RCC 7860 (cell line): ENCODE data around the gene EGFL7.

Source experiments
- DNase-seq: peaks from one replicate; pipeline ENCODE4 v3.0.0-alpha.2; 2015; ENCODE audit warnings: low spot score
- FAIRE-seq: peaks from 2 replicates; lab custom pipeline; 2012; peaks lifted over from hg19 to GRCh38; lab: Jason Lieb, UNC

Gene EGFL7

DNA sequence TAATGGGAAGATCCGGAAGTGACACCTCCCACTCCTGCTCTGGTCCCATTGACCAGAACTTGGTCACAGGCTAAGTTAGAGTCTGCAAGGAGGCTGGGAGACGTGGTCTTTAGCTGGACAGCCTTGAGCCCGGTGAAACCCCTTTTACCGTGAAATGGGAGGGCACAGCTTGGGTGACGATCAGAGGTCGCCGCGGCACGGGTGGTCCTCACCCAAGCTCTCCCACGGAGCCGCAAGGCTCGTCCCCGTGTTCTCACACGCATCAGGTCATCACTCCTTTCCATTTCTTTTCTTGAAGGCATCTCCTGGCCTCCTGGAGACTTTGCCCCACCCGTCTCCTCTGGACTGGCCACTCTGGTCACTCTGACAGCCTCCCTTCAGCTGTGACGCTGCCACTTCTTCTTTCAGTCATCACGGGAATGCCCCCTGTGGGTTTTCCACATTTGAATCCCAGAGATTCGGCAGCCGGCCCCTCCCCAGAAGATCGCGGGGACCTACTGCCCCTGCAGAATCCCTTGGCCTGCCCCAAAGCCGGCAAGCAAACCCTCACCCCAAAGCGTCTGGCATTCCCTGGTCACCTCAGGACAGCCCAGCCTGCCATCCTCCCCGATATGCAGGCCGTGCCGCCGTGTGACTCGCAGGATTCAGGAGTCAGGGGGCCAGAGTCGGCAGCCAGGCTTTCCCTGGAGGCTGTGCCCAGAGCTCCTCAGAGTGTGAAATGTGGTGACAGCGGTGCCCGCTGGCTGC lies 18.9 kb upstream of the EGFL7 start:
- FAIRE-seq (no peak), DNase-seq (no peak)

GRCh38 chr9:136644343-136644592 lies 18.4 kb upstream of the EGFL7 start:
- no peak for FAIRE-seq
- DNase-seq, result no peak

DNA sequence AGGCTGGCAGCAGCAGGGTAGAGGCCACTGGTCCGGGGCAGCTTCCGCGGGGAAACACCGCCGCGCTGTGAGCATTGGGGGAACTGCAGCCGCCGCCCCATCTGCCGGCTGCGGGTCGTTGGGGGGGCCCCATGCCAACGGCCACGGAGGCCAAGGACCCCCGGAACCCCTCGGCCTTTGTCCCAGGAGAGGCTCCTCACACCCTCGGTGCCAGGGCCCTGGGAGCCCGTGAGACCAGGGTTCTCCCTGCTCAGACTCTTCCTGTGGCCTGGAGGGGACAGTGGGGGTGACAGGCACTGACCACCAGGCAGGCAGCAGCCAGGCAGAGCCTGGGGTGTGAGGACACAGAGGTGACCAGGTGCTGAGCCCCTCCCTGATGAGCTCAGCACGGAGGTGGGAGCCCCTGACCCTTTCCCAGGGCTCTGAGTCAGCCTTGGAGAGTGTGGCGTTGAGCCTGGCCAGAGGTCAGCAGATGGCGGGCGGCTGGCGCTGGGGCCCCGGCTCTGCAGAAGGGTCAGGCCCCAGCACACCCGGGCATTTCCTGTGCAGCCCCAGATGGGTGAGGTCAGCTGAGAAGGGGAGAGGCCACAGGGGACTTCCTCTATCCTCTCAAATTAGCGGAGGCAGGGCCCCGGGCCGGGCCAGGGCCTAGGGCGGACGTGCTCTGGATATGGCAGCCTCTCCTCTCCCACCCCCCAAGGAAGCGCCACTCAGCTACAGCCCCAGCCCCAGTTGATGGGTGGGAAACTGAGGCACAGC lies 17.9 kb upstream of the EGFL7 start:
- DNase-seq, result peak; percentile 60
- FAIRE-seq, result no peak

- DNase-seq (no peak), FAIRE-seq (no peak)
These were observed 17.3 kb upstream of the EGFL7 start for GRCh38 chr9:136645352-136645902.

- DNase-seq (no peak), FAIRE-seq (no peak)
These were observed 16.6 kb upstream of the EGFL7 start for GRCh38 chr9:136645903-136646754.

GRCh38 chr9:136646827-136647711 lies 15.6 kb upstream of the EGFL7 start:
- DNase-seq, result no peak
- FAIRE-seq, result no peak

DNA sequence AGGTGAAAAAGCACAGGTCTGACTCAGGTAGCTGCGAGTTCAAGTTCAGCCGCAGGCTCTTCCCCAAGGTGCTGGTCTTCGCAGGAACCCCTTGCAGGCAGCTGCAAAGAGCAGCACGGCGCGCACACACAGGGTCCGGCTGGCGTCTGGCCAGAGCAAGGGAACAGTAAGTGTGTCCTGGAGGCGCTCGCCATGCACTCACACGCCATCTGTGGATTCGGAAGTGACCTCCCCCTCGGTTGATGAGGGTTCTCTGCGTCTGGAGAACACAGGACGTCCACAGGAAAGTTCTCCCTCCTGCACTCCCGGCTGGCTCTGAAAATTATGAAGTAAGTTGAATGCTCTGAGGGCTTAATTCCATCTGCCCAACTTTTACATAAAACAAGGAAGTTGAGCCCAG lies 14.0 kb upstream of the EGFL7 start:
- FAIRE-seq (no peak), DNase-seq (no peak)

- FAIRE-seq, result no peak
- no peak for DNase-seq
These were observed 12.7 kb upstream of the EGFL7 start for GRCh38 chr9:136650021-136650420.

GRCh38 chr9:136650648-136651047 lies 12.1 kb upstream of the EGFL7 start:
- DNase-seq, result no peak
- FAIRE-seq, result no peak

GRCh38 chr9:136651860-136652259 lies 10.9 kb upstream of the EGFL7 start:
- no peak for DNase-seq
- no peak for FAIRE-seq

DNA sequence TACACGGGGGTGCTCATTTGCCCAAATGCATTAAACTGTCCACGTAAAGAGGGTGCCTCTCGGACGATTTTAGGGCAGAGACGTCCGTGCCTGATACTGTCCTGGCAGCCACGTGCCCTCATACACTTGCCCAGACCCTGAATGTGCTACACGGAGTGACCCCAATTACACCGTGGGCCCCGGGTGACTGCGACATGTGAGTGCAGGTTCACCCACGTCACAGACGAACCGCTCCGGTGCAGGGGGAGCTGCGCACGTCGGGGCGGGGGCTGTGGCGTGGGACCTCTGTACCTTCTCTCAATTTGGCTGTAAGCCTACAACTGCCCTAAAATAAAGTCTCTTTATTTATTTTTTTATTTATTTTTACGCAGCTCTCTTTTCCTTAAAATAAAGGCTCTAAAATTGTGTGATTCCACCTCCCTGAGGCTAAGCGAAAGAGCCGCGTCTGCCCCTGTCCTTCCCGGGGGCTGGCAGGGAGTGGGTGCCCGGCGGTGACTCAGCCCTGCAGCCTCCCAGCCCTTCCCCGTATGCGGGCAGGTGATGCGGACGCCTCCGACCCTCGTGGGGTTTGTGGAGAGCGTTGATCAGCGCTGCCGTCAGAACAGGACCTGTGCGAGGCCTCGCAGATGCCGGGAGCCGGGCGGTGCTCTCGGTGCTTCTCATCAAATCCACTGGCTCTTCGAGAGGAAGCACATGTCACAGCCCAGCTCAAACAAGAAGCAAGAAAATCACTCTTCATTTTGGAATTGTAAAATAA lies 9.2 kb upstream of the EGFL7 start:
- DNase-seq, result no peak
- no peak for FAIRE-seq

DNA sequence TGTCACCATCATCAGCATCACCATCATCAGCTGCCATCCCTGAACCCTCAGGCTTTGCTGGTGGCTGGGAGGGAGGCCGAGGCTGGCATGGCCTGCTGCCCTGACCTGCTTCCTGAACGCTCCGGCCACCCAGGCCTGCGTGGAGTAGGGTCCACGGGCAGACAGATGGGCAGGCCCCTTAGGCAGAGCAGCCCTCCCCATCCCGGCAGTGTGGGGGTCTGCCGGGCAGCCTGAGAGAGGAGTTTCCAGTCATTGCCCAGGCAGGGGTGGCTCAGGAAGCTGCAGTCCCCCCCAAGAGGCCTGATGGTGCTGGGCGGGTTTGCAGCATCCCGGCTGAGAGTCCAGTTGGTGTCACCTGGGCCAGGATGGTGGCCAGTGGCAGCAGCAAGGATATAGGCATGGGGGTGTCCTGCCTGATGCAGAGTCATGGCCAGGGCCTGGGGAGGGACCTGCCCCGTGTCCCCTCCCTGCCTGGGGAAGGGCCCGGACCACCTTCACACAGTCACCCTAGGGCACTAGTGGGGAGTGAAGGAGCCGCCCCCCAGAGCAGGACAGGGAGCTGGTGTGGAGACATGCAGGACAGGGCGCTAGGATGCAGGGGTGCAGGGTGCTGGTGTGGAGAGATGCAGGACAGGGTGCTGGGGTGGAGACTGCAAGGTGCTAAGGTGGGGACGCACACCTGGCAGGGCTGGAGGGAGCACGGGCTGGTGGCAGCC lies 7.7 kb upstream of the EGFL7 start:
- FAIRE-seq (no peak), DNase-seq (no peak)

DNA sequence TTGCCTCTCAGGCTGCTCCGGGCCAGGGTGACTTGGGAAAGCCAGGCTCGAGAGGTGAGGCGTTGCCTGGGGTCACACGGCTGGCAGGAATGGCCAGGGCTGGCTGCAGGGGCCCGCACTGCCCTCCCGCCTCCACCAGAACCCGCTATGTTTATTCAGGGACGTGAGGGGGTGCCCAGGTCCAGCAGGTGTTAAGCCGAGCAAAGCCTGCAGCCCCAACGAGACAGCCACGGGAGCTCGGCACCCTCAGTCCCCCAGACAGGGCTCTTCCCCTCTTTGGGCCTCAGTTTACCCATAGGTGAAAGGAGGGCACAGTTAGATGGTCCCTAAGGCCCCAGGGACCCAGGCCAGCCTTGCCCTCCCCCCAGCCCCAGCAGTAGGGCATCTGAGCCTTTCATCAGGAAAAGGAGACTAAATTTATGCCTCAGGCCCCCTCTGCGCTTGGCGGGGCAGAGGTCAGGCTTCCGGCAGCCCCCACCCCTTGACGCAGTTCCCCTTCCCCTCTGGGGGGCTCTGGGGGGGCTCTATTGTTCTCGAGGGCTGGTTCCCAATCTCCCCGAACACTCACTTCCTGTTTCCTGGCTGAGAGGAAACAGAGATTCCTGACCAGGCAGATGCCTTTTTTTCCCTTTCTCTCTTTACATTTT lies 7.1 kb upstream of the EGFL7 start:
- FAIRE-seq (no peak), DNase-seq (no peak)

DNA sequence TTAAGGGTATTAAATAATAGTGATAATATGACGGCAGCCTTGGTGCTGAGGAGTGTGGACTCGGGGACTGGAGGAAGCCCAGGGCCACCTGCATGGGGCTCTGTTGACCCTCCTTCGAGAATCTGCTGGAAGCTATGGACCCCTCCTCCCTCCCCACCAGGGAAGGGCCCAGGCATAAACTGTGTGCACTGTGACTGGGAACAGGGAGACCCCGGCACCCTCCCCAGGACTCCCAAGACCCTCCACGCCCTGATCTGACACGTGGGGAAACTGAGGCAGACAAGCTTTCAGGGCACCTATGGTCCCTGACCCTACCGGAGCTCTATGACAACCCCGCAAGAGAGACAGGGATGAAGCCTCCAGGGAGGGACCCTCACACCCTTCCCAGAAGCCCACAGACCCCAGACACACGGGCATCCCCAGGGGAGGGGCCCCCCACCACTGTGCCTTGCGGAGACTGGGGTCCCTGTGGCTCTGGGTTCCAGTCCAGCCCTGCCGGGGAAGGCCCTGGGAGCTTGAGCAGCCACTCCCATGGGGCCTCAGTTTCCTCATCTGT lies 6.5 kb upstream of the EGFL7 start:
- DNase-seq (no peak), FAIRE-seq (no peak)

DNA sequence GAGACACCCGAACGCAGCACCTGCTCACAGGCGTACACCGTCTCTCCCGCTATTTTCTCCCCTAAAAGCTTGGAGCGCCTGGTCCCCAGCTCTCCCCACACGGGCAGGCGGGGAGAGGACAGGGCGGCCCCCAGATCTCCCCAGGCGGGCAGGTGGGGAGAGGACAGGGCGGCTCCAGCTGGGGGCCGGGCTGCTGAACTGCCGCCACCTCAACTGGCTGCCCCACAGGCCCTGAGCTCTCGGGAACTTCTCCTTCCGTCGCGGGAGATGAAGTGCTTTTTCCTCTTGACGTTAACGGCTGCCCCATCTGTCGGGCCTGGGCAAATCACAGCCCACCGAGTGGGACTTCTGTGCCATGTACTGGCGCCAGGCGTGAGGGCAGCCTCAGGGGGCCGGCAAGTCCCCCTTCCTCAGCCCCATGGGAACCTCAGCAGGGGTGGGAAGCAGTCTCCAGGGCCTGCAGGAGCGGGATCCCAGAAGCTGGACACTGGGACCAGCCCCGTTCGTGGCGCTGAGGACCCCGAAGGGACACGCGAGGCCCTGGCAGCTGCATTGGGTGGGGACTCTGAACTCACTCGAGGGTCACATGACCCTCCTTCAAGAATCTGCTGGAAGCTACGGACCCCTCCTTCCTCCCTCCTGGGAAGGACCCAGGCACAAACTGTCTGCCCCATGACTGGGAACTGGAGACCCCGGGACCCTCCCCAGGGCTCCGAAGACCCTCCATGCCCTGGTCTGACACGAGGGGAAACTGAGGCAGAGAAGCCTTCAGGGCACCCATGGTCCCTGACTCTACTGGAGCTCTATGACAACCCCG lies 5.7 kb upstream of the EGFL7 start:
- FAIRE-seq (no peak), DNase-seq (no peak)

DNA sequence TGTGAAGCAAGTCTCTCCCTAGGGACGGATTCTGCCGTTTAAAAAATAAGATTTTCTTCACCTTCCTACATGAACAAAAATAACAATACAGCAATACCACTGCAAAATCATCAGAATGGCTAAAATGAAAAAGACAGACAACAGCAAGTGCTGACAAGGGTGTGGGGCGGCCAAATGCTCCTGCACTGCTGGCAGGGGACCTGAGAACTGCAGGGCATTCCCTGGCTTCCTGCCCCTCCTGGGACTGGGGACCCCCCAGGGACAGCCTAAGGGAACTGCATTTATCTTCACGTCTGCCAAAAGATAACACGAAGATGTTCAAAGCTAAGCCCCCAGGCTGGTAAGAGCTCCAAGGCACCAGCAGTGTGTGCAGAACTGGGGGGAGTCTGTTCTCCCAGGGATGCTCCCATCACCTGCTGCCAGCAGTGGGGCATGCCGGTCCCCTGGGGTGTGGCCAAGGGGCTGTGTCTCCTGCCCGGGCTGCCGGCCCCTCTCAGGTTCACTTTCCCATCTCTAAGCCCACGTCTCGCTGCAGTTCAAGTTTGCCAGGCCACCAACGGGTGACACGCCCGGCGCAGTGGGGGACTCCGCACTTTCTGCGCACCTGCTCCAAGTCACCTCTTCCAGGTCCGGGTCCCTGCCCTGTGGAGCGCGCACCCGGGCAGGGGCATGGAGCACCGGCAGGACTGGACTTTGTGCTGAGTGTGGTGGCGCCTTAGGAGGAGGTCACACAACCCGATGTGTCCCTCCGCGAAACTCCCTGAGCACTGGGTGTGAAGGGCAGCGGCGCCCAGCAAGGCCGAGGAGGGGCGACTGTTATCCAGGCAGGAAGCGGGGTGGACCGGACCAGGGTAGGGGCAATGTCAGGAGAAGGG lies 4.5 kb upstream of the EGFL7 start:
- DNase-seq, result no peak
- no peak for FAIRE-seq
